GM18870 (cell line): Measurements from ENCODE around the gene TLL2.

Source experiments
- ATAC-seq: cut with Tn5 transposase; IDR thresholded peaks from one replicate; pipeline ENCODE4 v1.9.1; 2021; ENCODE audit warnings: moderate library complexity; ENCODE audit not compliant: unreplicated experiment

TLL2 gene

DNA sequence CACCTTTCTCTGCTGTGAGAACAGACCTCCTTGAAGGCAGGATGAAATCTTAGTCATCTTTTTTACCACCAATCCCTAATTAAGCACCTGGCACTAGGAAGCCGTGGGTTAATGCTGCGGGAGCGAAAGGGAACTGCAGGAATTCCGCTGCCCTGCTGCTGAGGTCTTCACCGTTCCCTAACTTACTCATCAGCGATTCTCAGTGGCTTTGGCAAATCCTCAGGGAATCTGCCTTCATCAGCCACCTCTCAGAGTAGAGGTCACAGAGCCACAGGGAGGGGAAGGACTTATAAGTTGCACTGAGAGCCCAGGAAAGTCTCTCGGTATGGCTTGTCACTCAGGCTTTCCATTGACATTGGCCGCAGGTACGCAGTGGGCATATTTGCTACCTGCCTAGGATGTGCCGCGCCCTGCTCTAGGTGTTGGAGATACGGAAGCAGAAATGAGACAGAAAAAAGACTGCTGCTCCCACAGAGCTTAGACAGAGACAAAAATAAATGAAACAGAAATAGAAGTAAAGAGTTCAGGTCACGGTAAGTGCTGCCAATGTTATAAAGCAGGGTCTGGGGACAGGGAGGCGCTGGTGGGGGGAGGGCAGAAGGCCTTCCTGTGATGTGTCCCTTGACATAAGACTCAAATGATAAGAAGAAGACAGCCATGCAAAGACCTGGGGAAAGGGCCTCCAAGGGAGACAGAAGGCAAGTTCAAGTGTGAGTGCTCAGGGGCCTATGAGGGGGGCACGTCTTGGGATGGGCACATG lies 82.3 kb downstream of the TLL2 start:
- no peak for ATAC-seq

- no peak for ATAC-seq
These were observed 86.4 kb downstream of the TLL2 start for GRCh38 chr10:96427291-96427690.

- ATAC-seq = no peak
These were observed 91.2 kb downstream of the TLL2 start for GRCh38 chr10:96422525-96422924.

GRCh38 chr10:96421995-96422394 lies 91.7 kb downstream of the TLL2 start:
- ATAC-seq = no peak

DNA sequence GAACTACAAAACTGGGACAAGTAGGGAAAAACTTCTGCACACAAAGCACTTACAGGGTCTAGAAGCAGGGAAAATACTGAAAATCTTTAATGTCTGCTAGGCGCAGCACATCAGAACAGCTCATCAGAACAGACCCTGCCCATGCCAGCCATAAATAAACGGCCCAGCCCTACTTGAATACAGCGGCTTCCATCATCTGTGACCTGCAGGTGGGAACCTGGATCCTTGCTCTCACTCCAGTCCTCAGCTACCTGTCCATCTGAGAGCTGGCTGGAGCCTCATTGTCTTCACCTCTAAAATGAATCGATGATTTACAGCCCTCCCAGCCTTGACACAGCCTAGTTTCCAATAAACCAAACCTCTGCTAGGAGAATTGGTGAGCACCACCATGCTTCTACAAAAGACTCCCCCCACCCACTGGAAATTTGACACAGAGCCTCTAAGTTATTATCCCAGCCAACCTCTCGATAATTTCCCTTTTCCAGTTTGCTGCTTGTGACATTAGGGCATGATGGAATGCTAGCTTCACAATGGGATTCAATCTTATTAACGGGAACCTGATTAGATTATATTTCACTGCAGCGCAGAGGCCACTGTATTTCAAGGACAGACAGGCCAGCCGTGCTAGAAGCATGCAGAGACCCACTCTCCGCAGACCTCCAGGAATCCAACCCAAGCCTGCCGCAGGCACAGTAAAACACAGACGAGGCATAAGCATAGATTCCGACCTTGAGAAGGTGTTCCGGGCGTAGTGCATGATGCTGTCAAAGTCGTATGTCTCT lies 93.3 kb downstream of the TLL2 start:
- ATAC-seq = no peak

DNA sequence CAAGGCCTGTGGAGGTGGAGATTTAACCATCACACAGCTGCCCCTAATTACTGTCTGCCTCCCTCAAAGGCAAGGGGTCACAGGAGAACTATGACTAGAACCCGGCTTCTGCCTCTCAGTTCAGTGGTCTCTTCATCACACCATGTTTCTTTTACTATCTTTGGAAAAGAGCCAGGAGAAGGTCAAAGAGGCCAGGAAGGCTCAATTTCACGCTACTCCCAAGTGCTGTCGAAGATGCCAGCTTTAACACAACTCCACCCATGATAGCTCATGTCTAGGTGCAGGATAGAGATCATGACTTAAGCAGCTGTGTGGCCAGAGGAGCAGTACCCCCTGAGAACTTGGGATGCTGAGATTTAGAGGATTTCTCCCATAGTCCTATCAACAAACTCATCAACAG lies 94.4 kb downstream of the TLL2 start:
- no peak for ATAC-seq

- no peak for ATAC-seq
These were observed 95.1 kb downstream of the TLL2 start for GRCh38 chr10:96418582-96418981.

DNA sequence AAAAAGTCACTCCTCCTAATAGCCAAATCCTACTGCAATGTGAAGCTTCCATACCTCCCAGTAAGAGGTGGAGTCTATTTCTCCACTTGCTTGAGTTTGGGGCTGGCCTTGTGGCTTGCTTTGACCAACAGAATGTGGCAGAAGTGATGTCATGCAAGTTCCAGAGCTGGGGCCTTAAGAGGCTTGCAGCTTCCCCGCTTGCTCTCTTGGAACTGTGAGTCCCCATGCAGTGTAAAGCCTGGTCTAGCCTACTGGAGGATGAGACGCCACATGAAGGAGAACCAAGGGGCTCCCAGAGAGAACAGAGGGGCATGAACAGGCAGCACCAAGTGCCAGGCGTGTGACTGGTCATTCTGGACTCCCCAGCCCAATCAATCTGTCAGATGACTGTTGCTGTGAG lies 96.3 kb downstream of the TLL2 start:
- no peak for ATAC-seq

DNA sequence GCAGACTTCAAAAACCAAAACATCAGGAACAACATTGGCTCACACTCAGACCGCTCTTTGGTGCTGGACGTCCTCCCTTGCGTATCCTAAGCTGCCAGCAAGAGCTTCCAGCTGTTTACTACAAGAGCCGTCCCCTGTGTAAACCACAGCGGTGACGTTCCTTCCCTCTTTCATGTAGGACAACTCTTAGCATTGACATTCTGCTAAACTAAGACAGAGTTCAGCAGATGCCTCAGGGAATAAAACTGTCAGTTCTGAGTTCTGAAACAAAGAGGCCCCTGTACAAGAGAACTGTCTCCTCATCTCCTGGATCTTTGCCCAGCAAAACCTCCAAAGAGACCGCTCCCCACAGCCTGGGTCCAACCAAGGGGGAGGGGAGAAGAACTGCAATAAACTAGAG lies 97.1 kb downstream of the TLL2 start:
- no peak for ATAC-seq

DNA sequence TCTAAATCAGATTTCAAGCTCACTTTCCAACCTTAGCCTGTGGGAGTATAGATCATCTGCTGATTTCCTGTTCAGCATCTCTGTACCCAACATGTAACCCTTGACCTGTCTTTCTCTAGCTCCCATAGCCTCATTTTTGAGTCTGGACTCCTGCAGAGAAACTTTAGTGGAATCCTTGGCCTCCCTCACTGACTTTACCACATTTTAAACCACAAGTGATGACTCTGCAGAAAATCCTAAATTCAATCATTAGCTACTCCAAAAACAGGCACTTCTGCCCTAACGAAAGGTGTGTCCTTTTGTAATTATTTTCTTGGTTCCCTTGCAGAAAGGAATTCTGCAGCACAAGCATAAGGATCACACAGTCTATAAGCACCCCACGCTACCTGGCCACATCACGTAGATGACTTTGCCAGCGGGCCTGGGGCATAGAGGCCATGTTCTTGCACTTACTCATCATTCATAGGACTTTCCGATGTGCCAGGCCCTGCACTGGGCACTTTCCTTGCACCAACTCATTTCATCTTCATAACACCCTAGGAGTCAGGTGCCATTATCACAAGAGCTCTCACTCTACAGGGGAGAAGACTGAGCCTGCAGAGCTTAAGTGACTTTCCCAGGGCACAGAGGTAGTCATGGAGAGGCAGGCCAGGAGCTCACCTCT lies 97.7 kb downstream of the TLL2 start:
- ATAC-seq = no peak

GRCh38 chr10:96415150-96415890 lies 98.4 kb downstream of the TLL2 start:
- no peak for ATAC-seq

DNA sequence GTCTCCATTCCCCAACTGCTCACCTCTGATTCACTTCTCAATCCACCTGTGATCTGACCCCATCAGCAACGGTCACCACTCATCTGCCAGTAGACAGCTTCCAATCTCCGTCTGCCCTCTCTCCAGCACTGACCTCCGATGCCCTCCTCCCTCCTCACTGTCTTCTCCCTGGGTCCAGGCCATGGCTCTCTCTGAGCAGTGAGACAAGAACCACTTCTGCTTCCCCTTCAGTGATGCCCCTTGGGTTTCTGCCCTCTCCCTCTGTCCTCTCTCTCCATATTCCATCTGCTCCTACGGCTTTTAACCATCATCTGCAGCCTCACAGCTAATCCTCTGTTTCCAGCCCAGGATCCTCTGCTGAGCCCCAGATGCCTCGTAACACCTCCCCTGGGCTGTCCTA lies 99.4 kb downstream of the TLL2 start:
- no peak for ATAC-seq

DNA sequence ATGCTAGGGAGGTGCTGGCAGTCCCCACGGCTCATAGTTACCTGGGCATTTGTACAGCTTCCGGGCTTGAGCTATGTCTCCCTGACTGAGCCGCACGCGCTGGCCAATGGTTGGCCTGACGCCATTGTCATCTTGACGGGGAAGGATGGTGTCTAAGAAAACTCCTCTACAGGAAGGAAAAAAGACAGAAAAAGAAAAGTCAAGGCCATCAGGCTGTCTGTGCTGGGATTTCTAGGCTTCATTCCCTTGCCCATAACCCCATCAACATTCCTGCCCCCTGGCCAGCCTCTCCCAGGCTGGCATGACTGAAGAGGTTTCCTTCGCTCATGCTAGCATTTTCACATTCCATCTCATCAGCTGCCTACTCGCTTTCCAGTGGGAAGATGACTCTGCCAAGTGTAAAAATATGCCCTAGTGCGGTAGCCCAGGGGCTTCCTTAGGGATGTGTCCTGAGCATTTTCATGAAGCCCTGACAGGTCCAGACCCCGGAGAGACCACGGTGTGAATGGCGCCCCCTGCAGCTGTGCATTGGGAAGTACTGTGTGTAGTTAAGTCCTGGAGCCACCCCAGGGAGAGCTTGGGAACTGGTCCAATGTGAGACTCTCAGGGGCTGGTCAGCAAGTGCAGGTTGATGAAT lies 100.5 kb downstream of the TLL2 start:
- ATAC-seq = no peak

DNA sequence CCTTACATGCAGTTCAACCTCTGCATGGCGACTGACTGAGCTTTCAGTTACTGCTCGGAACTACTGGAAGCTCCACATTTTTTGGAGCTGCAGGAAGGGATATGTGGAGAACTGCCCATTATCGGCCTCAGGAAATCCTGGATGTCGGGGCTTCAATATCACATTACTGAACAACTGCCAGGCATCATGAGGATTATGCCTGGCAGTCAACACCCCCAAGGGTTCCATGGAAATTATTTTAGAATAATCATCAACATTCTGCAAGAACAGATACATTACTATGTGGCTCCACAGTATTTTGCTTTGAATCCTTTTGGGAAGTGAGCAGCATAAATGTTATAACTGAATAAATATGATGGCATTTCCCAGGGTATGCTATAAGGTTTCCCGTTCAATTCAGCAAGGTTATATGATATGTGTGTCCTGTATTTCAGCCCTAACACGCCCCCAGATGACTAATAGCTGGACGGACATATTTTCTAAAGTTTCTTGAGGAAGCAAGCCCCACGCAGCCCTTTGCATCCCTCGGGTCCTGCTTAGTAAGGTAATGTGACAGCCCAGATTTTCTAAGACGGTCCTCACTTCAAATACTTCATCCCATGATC lies 101.9 kb downstream of the TLL2 start:
- ATAC-seq = no peak

DNA sequence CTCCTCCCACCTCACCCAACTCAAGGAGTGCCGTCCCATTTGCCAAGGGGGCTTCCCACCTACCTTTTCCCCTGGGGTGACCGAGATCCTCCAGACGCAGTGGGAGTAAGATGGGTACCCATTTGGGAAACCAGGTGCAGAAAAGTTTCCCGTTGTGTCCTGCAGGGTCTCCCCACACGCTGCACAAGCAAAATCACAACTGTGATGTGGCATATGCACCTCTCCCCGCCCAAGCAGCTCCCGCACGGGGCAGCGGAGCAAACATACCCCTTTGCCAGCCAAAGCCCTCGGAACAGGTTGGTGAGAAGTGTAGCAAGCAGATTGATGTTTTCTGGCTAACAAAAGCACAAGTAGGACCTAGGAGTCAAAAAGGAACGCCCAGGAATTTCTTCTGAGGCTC lies 103.4 kb downstream of the TLL2 start:
- no peak for ATAC-seq

- ATAC-seq = no peak
These were observed 105.5 kb downstream of the TLL2 start for GRCh38 chr10:96408201-96408600.

DNA sequence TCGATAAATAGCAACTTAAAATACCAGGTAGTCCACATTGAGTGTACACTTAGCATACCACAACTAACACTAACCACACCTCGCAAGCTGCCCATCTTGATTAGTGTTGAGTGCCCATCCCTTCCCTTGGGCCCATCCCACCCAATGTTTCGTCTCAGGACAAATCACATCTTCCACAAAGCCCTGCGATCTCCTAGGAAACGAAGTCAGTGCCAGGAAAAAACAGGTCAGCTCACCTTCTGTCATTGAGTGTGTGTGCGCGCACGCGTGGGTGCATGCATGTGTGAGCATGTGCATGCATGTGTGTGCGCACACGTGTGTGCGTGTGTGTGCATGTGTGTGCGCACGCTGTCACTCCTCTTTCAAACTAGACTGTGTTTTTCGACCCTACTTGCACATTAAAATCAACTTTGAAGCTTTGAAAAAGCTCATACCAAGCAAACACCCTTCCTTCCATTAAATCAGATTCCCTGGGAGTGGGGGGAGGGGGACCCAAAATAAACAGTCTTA lies 106.1 kb downstream of the TLL2 start:
- no peak for ATAC-seq

DNA sequence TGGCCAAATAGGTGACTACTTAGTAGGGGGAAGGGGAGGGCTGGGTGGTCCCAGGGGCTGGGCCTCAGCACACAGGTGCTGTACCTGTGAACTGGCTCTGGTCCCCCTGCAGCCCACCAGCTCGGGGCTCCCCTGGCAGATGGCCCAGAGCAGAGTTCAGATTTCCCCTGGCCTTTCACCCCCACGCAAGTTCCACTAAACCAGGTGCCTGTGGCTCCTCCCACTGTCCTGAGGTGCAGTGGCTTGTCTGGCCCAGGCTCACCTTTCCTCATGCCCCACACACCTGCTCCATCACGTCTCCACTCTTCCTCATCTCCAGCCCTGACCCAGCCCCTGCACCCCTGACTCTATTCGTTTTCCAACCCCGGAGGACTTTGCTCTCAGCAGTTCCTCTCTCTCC lies 107.6 kb downstream of the TLL2 start:
- no peak for ATAC-seq

GRCh38 chr10:96402417-96403305 lies 111.1 kb downstream of the TLL2 start:
- ATAC-seq = no peak
